A549 treated with GW870086 at 1 μM for 4 hours (cell line): Measurements from ENCODE around the gene NDRG4. TPM values are rescaled to one million over a fixed set of nuclear protein-coding genes. Genes with fewer than 3 reads are reported as not detected.

Experiments
- total RNA-seq: library from RNA; stranded (reverse); fragments of 200-300 nt; extraction: Qiagen RNA extraction; gene quantifications from 5 replicates; pipeline ENCODE4 v1.2.3, GENCODE V29; 2022; ENCODE audit warnings: low read depth

NDRG4 gene, protein sequence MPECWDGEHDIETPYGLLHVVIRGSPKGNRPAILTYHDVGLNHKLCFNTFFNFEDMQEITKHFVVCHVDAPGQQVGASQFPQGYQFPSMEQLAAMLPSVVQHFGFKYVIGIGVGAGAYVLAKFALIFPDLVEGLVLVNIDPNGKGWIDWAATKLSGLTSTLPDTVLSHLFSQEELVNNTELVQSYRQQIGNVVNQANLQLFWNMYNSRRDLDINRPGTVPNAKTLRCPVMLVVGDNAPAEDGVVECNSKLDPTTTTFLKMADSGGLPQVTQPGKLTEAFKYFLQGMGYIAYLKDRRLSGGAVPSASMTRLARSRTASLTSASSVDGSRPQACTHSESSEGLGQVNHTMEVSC
- total RNA-seq: 26.7 to 33.0 TPM (median 31.0 TPM) in 5 replicates

DNA sequence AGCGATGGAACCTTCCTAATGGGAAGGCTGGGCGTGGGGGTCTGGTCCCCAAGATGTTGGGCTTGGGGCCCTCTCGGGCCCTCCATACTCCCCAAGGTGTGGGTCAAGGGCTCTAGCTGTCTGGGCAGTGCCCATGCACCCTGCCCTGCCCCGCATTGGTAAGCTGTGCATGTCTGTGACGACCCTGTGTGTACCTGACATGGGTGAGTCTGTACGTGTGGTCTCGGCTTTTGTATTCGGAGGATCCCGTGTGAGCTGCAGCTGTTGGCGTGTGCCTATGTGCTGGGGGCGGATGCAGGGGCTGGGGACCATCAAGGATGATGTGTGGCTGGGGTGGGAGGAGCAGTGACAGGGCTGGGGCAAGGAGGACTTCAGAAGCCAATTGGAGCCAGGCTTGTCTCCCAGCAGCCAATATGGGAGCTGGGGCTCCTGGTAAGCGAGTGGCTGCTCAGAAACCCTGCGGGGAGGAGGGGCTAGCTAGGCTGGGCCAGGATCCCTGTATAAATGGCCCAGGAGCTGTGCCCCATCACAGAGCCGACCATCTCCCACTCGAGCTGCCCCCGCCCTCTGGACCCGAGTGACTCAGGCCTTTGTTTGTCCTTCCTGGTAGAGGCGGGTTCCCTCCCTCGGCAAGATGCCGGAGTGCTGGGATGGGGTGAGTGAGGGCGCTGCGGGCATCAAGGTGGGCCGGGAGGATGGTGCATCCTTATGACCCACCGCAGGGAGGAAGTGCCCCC is at the start of gene NDRG4:
NDRG4 (plus strand) TSS at position 529 of the 737 bp plus-strand sequence; CDS start at position 635, 106 bp downstream.

DNA sequence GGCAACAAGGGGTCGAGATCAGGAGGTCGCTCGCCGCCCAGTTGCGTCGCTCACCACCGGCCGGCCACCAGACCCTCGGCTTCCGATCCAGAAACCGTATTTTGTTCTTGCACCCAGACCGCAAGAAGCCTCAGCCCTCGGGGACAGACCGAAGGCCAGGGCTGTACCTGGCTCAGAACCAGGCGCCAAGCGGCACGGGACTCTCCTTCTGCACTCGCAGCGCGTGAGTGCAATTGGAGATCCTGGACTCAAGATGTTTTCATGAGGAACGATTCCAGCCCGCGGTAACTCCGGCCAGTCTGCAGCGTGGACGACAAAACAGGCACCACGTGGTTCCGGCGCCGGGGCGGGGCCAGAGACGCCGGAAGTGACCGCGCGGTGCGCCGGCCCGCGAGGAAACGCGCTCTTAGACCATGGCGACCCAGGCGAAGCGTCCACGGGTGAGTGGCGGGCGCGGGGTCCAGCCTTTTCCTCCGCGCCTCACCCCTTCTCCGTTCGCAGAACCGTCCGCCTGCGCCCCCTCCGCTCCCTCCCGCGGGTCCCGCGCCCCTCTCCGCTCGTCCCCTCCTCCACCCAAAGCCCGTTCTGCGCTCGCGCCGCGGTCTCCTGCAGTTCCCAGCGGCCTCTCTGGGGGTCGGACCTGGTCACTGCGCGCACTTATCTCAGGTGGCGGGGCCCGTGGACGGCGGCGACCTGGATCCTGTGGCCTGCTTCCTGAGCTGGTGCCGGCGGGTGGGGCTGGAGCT is 15.4 kb downstream of the NDRG4 start, which contains the start of gene SETD6:
SETD6 (plus strand) TSS at position 393 of the 746 bp plus-strand sequence; CDS start at position 414, 21 bp downstream.

Other genes starting within 250 kb of the NDRG4 start
- not detected in 5 replicates for gene PRSS54, start 205.1 kb upstream of the NDRG4 start, total RNA-seq
- 23.3 to 25.3 TPM (median 24.0 TPM) in 5 replicates for gene GINS3, start 107.7 kb upstream of the NDRG4 start, total RNA-seq
- gene SETD6, start 15.4 kb downstream of the NDRG4 start, total RNA-seq: 11.3 to 16.2 TPM (median 13.5 TPM) in 5 replicates
- gene CNOT1, start 129.7 kb downstream of the NDRG4 start, total RNA-seq: 118 to 157 TPM (median 127 TPM) in 5 replicates
- gene SLC38A7, start 184.6 kb downstream of the NDRG4 start, total RNA-seq: 17.0 to 20.4 TPM (median 17.9 TPM) in 5 replicates
- 167 to 186 TPM (median 179 TPM) in 5 replicates for gene GOT2, start 234.2 kb downstream of the NDRG4 start, total RNA-seq